Measurements from ENCODE around the gene CD44.

CD44 gene

GRCh38 chr11:35230388-35230787 lies 91.4 kb downstream of the CD44 start:
- H3K27ac ChIP-seq (ENCODE audit: low read length) = no peak overlapping the region
- no peak for DNase-seq
- TF ChIP-seq CTCF (IDR thresholded peaks at IDR 0.05; ENCODE audit: borderline replicate concordance, extremely low read depth, low read length, poor library complexity, severe bottlenecking) (no peak), EZH2 (IDR thresholded peaks at IDR 0.05; ENCODE audit: borderline replicate concordance, low read depth, low read length, severe bottlenecking) (no peak)
- no peaks in the 10 kb centered on the region for H3K27me3 ChIP-seq (ENCODE audit: insufficient read depth, low read length, poor library complexity)
- no peaks in the 10 kb centered on the region for H3K79me2 ChIP-seq (ENCODE audit: insufficient read depth, low read length)
- ATAC-seq (ENCODE audit: insufficient read depth, low read depth) = no peak
- no peak overlapping the region for H2AFZ ChIP-seq (ENCODE audit: low read depth, low read length)
- H3K9me3 ChIP-seq (ENCODE audit: insufficient read depth, low read length, severe bottlenecking) = no peaks in the 10 kb centered on the region
- peaks cover 46% of the 10 kb centered on the region for H3K36me3 ChIP-seq (ENCODE audit: insufficient read depth, low read length)
- H3K4me3 ChIP-seq (ENCODE audit: low read depth in 1 of 2, low read length in 2 of 2) = no peak overlapping the region
- H3K9ac ChIP-seq (ENCODE audit: low read depth, low read length) = no peak overlapping the region
- H3K4me2 ChIP-seq (ENCODE audit: insufficient read depth, low read length) = no peak overlapping the region
- peaks cover 13% of the 10 kb centered on the region for H3K4me1 ChIP-seq (ENCODE audit: insufficient read depth, low read length)
- H4K20me1 ChIP-seq (ENCODE audit: insufficient read depth, low read length) = no peaks in the 10 kb centered on the region

- TF ChIP-seq CTCF (IDR thresholded peaks at IDR 0.05; ENCODE audit: borderline replicate concordance, extremely low read depth, low read length, poor library complexity, severe bottlenecking) = no peak
- no peak for TF ChIP-seq EZH2 (IDR thresholded peaks at IDR 0.05; ENCODE audit: borderline replicate concordance, low read depth, low read length, severe bottlenecking)
- ATAC-seq (ENCODE audit: insufficient read depth, low read depth) = no peak
These were observed 92.3 kb downstream of the CD44 start for GRCh38 chr11:35231076-35231860.

GRCh38 chr11:35232891-35233330 lies 93.9 kb downstream of the CD44 start:
- H3K4me2 ChIP-seq (ENCODE audit: insufficient read depth, low read length) = no peak overlapping the region
- H3K9me3 ChIP-seq (ENCODE audit: insufficient read depth, low read length, severe bottlenecking) = no peaks in the 10 kb centered on the region
- no peak overlapping the region for H2AFZ ChIP-seq (ENCODE audit: low read depth, low read length)
- no peak for DNase-seq
- H3K79me2 ChIP-seq (ENCODE audit: insufficient read depth, low read length) = no peaks in the 10 kb centered on the region
- H3K36me3 ChIP-seq (ENCODE audit: insufficient read depth, low read length) = peaks cover 32% of the 10 kb centered on the region
- no peak for ATAC-seq (ENCODE audit: insufficient read depth, low read depth)
- peaks cover 30% of the 10 kb centered on the region for H3K4me1 ChIP-seq (ENCODE audit: insufficient read depth, low read length)
- TF ChIP-seq CTCF (IDR thresholded peaks at IDR 0.05; ENCODE audit: borderline replicate concordance, extremely low read depth, low read length, poor library complexity, severe bottlenecking) (no peak), EZH2 (IDR thresholded peaks at IDR 0.05; ENCODE audit: borderline replicate concordance, low read depth, low read length, severe bottlenecking) (no peak)
- no peak overlapping the region for H3K9ac ChIP-seq (ENCODE audit: low read depth, low read length)
- H3K27ac ChIP-seq (ENCODE audit: low read length) = no peak overlapping the region
- H3K4me3 ChIP-seq (ENCODE audit: low read depth in 1 of 2, low read length in 2 of 2) = no peak overlapping the region
- H4K20me1 ChIP-seq (ENCODE audit: insufficient read depth, low read length) = no peaks in the 10 kb centered on the region
- no peaks in the 10 kb centered on the region for H3K27me3 ChIP-seq (ENCODE audit: insufficient read depth, low read length, poor library complexity)

More at GRCh38 chr11:35231076-35231860, 92.3 kb downstream of the CD44 start:
- Histone ChIP-seq H2AFZ (ENCODE audit: low read depth, low read length) (no peak overlapping the region), H3K36me3 (ENCODE audit: insufficient read depth, low read length) (peaks cover 42% of the 10 kb centered on the region), H3K9me3 (ENCODE audit: insufficient read depth, low read length, severe bottlenecking) (no peaks in the 10 kb centered on the region), H3K4me3 (ENCODE audit: low read depth in 1 of 2, low read length in 2 of 2) (no peak overlapping the region), H3K79me2 (ENCODE audit: insufficient read depth, low read length) (no peaks in the 10 kb centered on the region), H3K27me3 (ENCODE audit: insufficient read depth, low read length, poor library complexity) (no peaks in the 10 kb centered on the region), H3K4me2 (ENCODE audit: insufficient read depth, low read length) (no peak overlapping the region), H3K4me1 (ENCODE audit: insufficient read depth, low read length) (peaks cover 22% of the 10 kb centered on the region), H4K20me1 (ENCODE audit: insufficient read depth, low read length) (no peaks in the 10 kb centered on the region), H3K9ac (ENCODE audit: low read depth, low read length) (no peak overlapping the region), H3K27ac (ENCODE audit: low read length) (no peak overlapping the region)
- no peak for DNase-seq

All from DND-41 (cell line).